Activated CD8-positive, alpha-beta memory T cell treated with anti-CD3 and anti-CD28 coated beads for 48 hours (primary cell): ENCODE data around the gene GRAP2.

Source experiments
- DNase-seq, 3 experiments: peaks; one replicate each; pipeline ENCODE4 v3.0.0-alpha.2; 2020; ENCODE audit warnings: low read depth in 2 of 3, low spot score in 2 of 3

The GRAP2 gene

GRCh38 chr22:39960791-39961746 lies 60.2 kb downstream of the GRAP2 start:
- DNase-seq: peak in 2 of 3 experiments; percentile 53 to 63

- DNase-seq: no peak
Observed at GRCh38 chr22:39962071-39962470, 61.2 kb downstream of the GRAP2 start.

- DNase-seq: no peak
Observed at GRCh38 chr22:39965748-39966147, 64.9 kb downstream of the GRAP2 start.

GRCh38 chr22:39966470-39966869 lies 65.6 kb downstream of the GRAP2 start:
- no peak for DNase-seq

- DNase-seq: no peak
Observed at GRCh38 chr22:39967103-39967829, 66.4 kb downstream of the GRAP2 start.

GRCh38 chr22:39967996-39968972 lies 67.4 kb downstream of the GRAP2 start:
- no peak for DNase-seq

GRCh38 chr22:39970742-39971141 lies 69.9 kb downstream of the GRAP2 start:
- no peak for DNase-seq

- DNase-seq: no peak
Observed at GRCh38 chr22:39972641-39973040, 71.8 kb downstream of the GRAP2 start.

- DNase-seq: no peak
Observed at GRCh38 chr22:39973656-39974055, 72.8 kb downstream of the GRAP2 start.

- no peak for DNase-seq
Observed at GRCh38 chr22:39974065-39974464, 73.2 kb downstream of the GRAP2 start.

- no peak for DNase-seq
Observed at GRCh38 chr22:39979048-39979447, 78.2 kb downstream of the GRAP2 start.

GRCh38 chr22:39979458-39979857 lies 78.6 kb downstream of the GRAP2 start:
- no peak for DNase-seq

- no peak for DNase-seq
Observed at GRCh38 chr22:39980596-39980995, 79.7 kb downstream of the GRAP2 start.

GRCh38 chr22:39983346-39983745 lies 82.5 kb downstream of the GRAP2 start:
- no peak for DNase-seq

- no peak for DNase-seq
Observed at GRCh38 chr22:39984006-39984405, 83.1 kb downstream of the GRAP2 start.

- DNase-seq: no peak
Observed at GRCh38 chr22:39984746-39985145, 83.9 kb downstream of the GRAP2 start.

- no peak for DNase-seq
Observed at GRCh38 chr22:39985383-39986035, 84.6 kb downstream of the GRAP2 start.

GRCh38 chr22:39988386-39989114 lies 87.7 kb downstream of the GRAP2 start:
- DNase-seq: no peak

GRCh38 chr22:39989633-39990032 lies 88.7 kb downstream of the GRAP2 start:
- no peak for DNase-seq

- no peak for DNase-seq
Observed at GRCh38 chr22:39990686-39991085, 89.8 kb downstream of the GRAP2 start.
